ENCODE data around the gene QTRT2. TPM values are rescaled to one million over a fixed set of nuclear protein-coding genes. Genes with fewer than 3 reads are reported as not detected.

The QTRT2 gene
- total RNA-seq, 1 donor from 2014 or later = 22.5 TPM

DNA sequence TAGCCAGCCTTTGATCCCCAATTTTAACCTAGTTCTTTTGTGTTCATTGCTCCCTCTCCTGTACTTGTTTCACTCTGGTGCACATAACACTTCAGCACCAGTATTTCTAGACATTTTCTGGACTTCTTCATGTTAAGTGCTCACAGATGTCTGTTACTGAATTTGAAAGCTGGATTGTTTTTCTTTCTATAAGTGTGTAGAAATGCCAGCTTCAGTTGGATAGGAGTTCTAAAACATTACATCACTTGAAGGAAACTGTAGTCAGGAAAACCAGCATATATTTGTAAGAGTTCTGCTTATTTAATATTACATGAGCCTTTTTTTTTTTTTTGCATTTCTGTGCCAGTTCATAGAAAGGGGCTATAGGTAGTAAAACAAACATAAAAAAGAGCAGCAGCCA lies 21.6 kb downstream of the QTRT2 start:
- no peak for TF ChIP-seq CTCF (IDR thresholded peaks at IDR 0.05)
- peaks cover 8% of the 10 kb centered on the region for H3K4me1 ChIP-seq
- ATAC-seq (no peak), DNase-seq (no peak)
- no peaks in the 10 kb centered on the region for H3K9me3 ChIP-seq
- no peak overlapping the region for H3K4me3 ChIP-seq
- peaks cover 84% of the 10 kb centered on the region for H3K36me3 ChIP-seq
- intact Hi-C loops (cut with DNase I) = no loop called here
- H3K27me3 ChIP-seq = no peaks in the 10 kb centered on the region
- no peak overlapping the region for H3K27ac ChIP-seq

DNA sequence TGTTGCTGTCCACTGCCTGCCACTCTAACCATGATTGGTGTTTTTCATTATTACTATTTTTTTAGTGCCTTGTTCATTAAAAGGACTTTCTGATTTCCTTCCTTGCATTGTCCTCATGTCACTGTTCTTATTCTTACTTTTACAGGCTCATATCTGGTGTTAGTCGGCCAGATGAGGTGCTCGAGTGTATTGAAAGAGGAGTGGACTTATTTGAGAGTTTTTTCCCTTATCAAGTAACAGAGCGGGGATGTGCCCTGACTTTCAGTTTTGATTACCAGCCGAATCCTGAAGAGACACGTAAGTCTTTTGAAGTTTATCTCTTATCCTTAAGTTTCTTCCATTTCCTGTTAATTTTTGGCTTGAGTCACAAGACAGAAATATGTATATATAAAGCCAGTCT lies 23.2 kb downstream of the QTRT2 start:
- no peaks in the 10 kb centered on the region for H3K27me3 ChIP-seq
- ATAC-seq (no peak), DNase-seq (no peak)
- H3K36me3 ChIP-seq = peaks cover 76% of the 10 kb centered on the region
- H3K4me1 ChIP-seq = peaks cover 8% of the 10 kb centered on the region
- no peaks in the 10 kb centered on the region for H3K9me3 ChIP-seq
- H3K27ac ChIP-seq = no peak overlapping the region
- TF ChIP-seq CTCF (IDR thresholded peaks at IDR 0.05) = no peak
- intact Hi-C loops (cut with DNase I) = no loop called here
- H3K4me3 ChIP-seq = no peak overlapping the region

DNA sequence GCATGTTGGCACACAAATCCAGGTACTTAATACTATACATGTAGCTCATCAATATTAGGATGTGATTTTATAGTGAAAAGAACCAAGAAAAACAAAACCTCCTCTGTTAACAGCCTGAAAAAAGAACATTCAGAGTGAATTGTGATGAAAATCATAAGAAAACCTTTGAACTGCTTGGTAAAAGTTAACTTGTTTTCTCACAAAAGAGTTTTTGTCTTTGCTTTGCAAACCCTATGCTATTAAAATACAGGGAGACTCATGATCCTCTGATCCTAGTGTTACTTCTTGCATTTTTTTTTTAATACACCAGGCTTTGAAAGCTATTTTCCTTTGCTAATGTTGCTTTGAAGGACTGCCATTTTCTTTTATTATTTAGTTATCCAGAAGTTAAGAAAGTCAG lies 23.7 kb downstream of the QTRT2 start:
- no peak for ATAC-seq
- Histone ChIP-seq H3K4me3 (no peak overlapping the region), H3K9me3 (no peaks in the 10 kb centered on the region), H3K27ac (no peak overlapping the region), H3K36me3 (peaks cover 76% of the 10 kb centered on the region), H3K27me3 (no peaks in the 10 kb centered on the region), H3K4me1 (peaks cover 8% of the 10 kb centered on the region)
- no peak for DNase-seq
- intact Hi-C loops (cut with DNase I) = no loop called here
- no peak for TF ChIP-seq CTCF (IDR thresholded peaks at IDR 0.05)

GRCh38 chr3:114081037-114081436 lies 24.5 kb downstream of the QTRT2 start:
- TF ChIP-seq CTCF (IDR thresholded peaks at IDR 0.05) = no peak
- Histone ChIP-seq H3K27ac (no peak overlapping the region), H3K36me3 (peaks cover 76% of the 10 kb centered on the region), H3K4me3 (no peak overlapping the region), H3K9me3 (no peaks in the 10 kb centered on the region), H3K27me3 (no peaks in the 10 kb centered on the region), H3K4me1 (peaks cover 8% of the 10 kb centered on the region)
- intact Hi-C loops (cut with DNase I) = no loop called here
- ATAC-seq (no peak), DNase-seq (no peak)

DNA sequence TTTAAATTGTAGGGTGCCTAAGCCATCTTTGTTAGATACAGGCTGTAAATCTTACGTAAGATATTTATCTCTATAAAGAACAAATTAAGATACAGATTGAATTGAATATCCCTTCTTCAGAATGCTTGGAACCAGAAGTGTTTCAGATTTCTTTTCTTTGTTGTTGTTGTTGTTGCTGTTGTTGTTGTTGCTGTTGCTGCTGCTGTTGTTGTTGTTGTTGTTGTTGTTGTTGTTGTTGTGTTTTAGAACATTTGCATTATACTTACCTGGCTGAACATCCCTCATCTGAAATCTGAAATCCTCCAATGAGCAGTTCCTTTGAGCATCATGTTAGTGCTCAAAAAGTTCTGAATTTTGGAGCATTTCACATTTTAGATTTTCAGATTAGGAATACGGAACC lies 26.6 kb downstream of the QTRT2 start:
- H3K27ac ChIP-seq = no peak overlapping the region
- peaks cover 8% of the 10 kb centered on the region for H3K4me1 ChIP-seq
- DNase-seq (no peak), ATAC-seq (no peak)
- no peak overlapping the region for H3K4me3 ChIP-seq
- no peaks in the 10 kb centered on the region for H3K9me3 ChIP-seq
- no peaks in the 10 kb centered on the region for H3K27me3 ChIP-seq
- no peak for TF ChIP-seq CTCF (IDR thresholded peaks at IDR 0.05)
- intact Hi-C loops (cut with DNase I) = no loop called here
- peaks cover 72% of the 10 kb centered on the region for H3K36me3 ChIP-seq

DNA sequence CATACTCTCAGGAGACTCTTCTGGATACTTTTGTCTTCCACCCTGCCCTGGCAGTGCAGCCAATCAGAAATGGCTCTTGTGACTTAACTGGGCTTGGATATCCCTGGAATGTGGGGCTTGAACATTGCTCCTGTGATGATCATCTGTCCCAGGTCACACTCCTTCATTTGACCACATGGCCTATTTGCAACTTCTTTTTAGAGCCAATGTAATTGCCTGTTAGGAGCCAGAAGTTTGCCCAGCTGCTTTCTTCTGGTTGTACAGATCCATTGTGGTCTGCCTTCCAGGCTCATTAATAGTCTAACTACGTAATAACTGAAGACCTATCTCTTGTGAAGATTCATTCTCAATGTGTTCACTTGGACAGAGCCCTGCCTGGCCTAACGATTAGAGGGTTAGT lies 29.8 kb downstream of the QTRT2 start:
- ATAC-seq = no peak
- no peak overlapping the region for H3K4me3 ChIP-seq
- H3K36me3 ChIP-seq = peaks cover 50% of the 10 kb centered on the region
- H3K27ac ChIP-seq = no peak overlapping the region
- H3K9me3 ChIP-seq = no peaks in the 10 kb centered on the region
- no peaks in the 10 kb centered on the region for H3K27me3 ChIP-seq
- TF ChIP-seq CTCF (IDR thresholded peaks at IDR 0.05) = no peak
- intact Hi-C loops (cut with DNase I) = no loop called here
- DNase-seq = no peak
- no peaks in the 10 kb centered on the region for H3K4me1 ChIP-seq

Measured in upper lobe of right lung (tissue), 1 donor.